RWPE2 (cell line): ENCODE data around the gene C3orf22.

Experiments used
- ATAC-seq: fragments of 200-7000 bp; cut with Tn5 transposase; 3 replicates; pipeline ENCODE4 v1.9.1; 2021; ENCODE audit warnings: low read depth
- DNase-seq: peaks from one replicate; pipeline ENCODE4 v3.0.0-alpha.2; 2020; ENCODE audit warnings: low spot score
- H3K27ac ChIP-seq: fragments of 450-650 bp; 2 replicates; pipeline ENCODE4 v1.5.1; 2017; ENCODE audit warnings: mild to moderate bottlenecking; ENCODE audit not compliant: poor library complexity, severe bottlenecking
- H3K27me3 ChIP-seq: fragments of 250-450 bp; sonication (Bioruptor Pico); 2 replicates; pipeline ENCODE4 v1.5.1; 2021; ENCODE audit warnings: mild to moderate bottlenecking, moderate library complexity; ENCODE audit not compliant: insufficient read depth, poor library complexity, severe bottlenecking
- H3K36me3 ChIP-seq: fragments of 250-450 bp; sonication (Bioruptor Pico); 2 replicates; pipeline ENCODE4 v1.5.1; 2020; ENCODE audit warnings: low read depth, mild to moderate bottlenecking, moderate library complexity
- H3K4me1 ChIP-seq: fragments of 250-450 bp; sonication (Bioruptor Pico); 2 replicates; pipeline ENCODE4 v1.5.1; 2021; ENCODE audit warnings: mild to moderate bottlenecking, moderate library complexity; ENCODE audit not compliant: insufficient read depth, poor library complexity, severe bottlenecking
- H3K4me3 ChIP-seq: fragments of 250-450 bp; sonication (Bioruptor Pico); 2 replicates; pipeline ENCODE4 v1.5.1; 2021; ENCODE audit warnings: mild to moderate bottlenecking, moderate library complexity; ENCODE audit not compliant: severe bottlenecking
- H3K9me3 ChIP-seq: fragments of 250-450 bp; sonication (Bioruptor Pico); 2 replicates; pipeline ENCODE4 v1.5.1; 2021; ENCODE audit warnings: mild to moderate bottlenecking, moderate library complexity; ENCODE audit not compliant: severe bottlenecking
- CTCF ChIP-seq: fragments of 450-650 bp; IDR thresholded peaks from one replicate; pipeline ENCODE4 v1.5.1; 2017; ENCODE audit warnings: mild to moderate bottlenecking, moderate library complexity; ENCODE audit not compliant: poor library complexity, severe bottlenecking

Gene C3orf22

GRCh38 chr3:126510308-126510910 is 48.3 kb downstream of the C3orf22 start:
- peak; percentile 38 for DNase-seq

GRCh38 chr3:126509597-126510307 is 49.0 kb downstream of the C3orf22 start:
- no peak for TF ChIP-seq CTCF
- H3K27ac ChIP-seq: no peak overlapping the region
- H3K4me1 ChIP-seq: peaks cover 6% of the 10 kb centered on the region
- H3K4me3 ChIP-seq: no peak overlapping the region
- peak; percentile 29 for DNase-seq
- H3K9me3 ChIP-seq: no peaks in the 10 kb centered on the region
- H3K36me3 ChIP-seq: no peaks in the 10 kb centered on the region
- no peaks in the 10 kb centered on the region for H3K27me3 ChIP-seq
- 0 out of 3 replicates have a peak, but pooled peaks have one; percentile 35 for ATAC-seq

More at GRCh38 chr3:126510308-126510910, 48.3 kb downstream of the C3orf22 start:
- no peak for TF ChIP-seq CTCF
- ATAC-seq: no peak
- Histone ChIP-seq H3K4me1 (peaks cover 6% of the 10 kb centered on the region), H3K36me3 (no peaks in the 10 kb centered on the region), H3K27ac (no peak overlapping the region), H3K27me3 (no peaks in the 10 kb centered on the region), H3K4me3 (no peak overlapping the region), H3K9me3 (no peaks in the 10 kb centered on the region)

GRCh38 chr3:126508564-126508964 is 50.2 kb downstream of the C3orf22 start:
- H3K9me3 ChIP-seq: no peaks in the 10 kb centered on the region
- ATAC-seq (peak; percentile 92), DNase-seq (no peak)
- H3K36me3 ChIP-seq: no peaks in the 10 kb centered on the region
- H3K27me3 ChIP-seq: no peaks in the 10 kb centered on the region
- no peak for TF ChIP-seq CTCF
- H3K27ac ChIP-seq: no peak overlapping the region
- no peak overlapping the region for H3K4me3 ChIP-seq
- H3K4me1 ChIP-seq: peaks cover 6% of the 10 kb centered on the region

- TF ChIP-seq CTCF: no peak
- Histone ChIP-seq H3K4me1 (peaks cover 6% of the 10 kb centered on the region), H3K4me3 (no peak overlapping the region), H3K36me3 (no peaks in the 10 kb centered on the region), H3K27me3 (no peaks in the 10 kb centered on the region), H3K27ac (no peak overlapping the region), H3K9me3 (no peaks in the 10 kb centered on the region)
- DNase-seq: no peak
- ATAC-seq: no peak
Observed at GRCh38 chr3:126507886-126508285, 50.8 kb downstream of the C3orf22 start.

- no peak for ATAC-seq
Observed at GRCh38 chr3:126503701-126504100, 55.0 kb downstream of the C3orf22 start.

More at GRCh38 chr3:126503701-126504100, 55.0 kb downstream of the C3orf22 start:
- H3K4me3 ChIP-seq: no peak overlapping the region
- no peaks in the 10 kb centered on the region for H3K27me3 ChIP-seq
- H3K9me3 ChIP-seq: no peaks in the 10 kb centered on the region
- no peaks in the 10 kb centered on the region for H3K36me3 ChIP-seq
- no peak for TF ChIP-seq CTCF
- H3K27ac ChIP-seq: no peak overlapping the region
- peaks cover 4% of the 10 kb centered on the region for H3K4me1 ChIP-seq
- DNase-seq: no peak
